ENCODE measurements around the gene FAM184B. TPM values are rescaled to one million over a fixed set of nuclear protein-coding genes. Genes with fewer than 3 reads are reported as not detected.

FAM184B gene
- total and polyA plus RNA-seq, 2 experiments from 2014 or later: 0.11 to 0.49 TPM

GRCh38 chr4:17773135-17773698, 8.2 kb downstream of the FAM184B start (continued):
- TF ChIP-seq ZNF462 (CRISPR knock-in tag; IDR thresholded peaks at IDR 0.05): no peak
- TF ChIP-seq JUNB (IDR thresholded peaks at IDR 0.05; ENCODE audit: unreplicated experiment): no peak
- no peak for TF ChIP-seq EZH2 (IDR thresholded peaks at IDR 0.05; ENCODE audit: low read depth, unreplicated experiment)
- TF ChIP-seq NANOG (IDR thresholded peaks at IDR 0.05; ENCODE audit: borderline replicate concordance): no peak
- no peak for TF ChIP-seq EZH2phosphoT487 (IDR thresholded peaks at IDR 0.05; ENCODE audit: unreplicated experiment)
- no peak for TF ChIP-seq ZNF114 (CRISPR knock-in tag; IDR thresholded peaks at IDR 0.05)
- no peak for TF ChIP-seq CTCF (conservative IDR thresholded peaks at IDR 0.05; ENCODE audit: low read depth in 2 of 2)
- no peak for TF ChIP-seq POLR2AphosphoS5 (IDR thresholded peaks at IDR 0.05; ENCODE audit: low read depth)

Data from GM23338 (cell line).